Fibroblast of lung (primary cell): ENCODE data around the gene ZC3H12D. TPM values are rescaled to one million over a fixed set of nuclear protein-coding genes. Genes with fewer than 3 reads are reported as not detected.
A peak's percentile ranks its signal among the peaks of the same experiment; 100 is the strongest.
"Not testable (repeated sequence)": the region's sequence is repeated elsewhere in the genome, so short reads cannot be mapped to it uniquely, and the experiment has no call there.

Experiments
- DNase-seq, 2 donors: peaks; one replicate each; pipeline versions ENCODE4 v3.0.0 to v3.0.0-alpha.2; 2010; ENCODE audit warnings: low read depth in 2 of 2
- H2AFZ ChIP-seq: 2 replicates; pipeline ENCODE4 v1.5.1; 2012; ENCODE audit warnings: low read length, control low read depth, inconsistent platforms
- H3K27ac ChIP-seq: 2 replicates; pipeline ENCODE4 v1.5.1; 2011; ENCODE audit warnings: low read length, control low read depth; ENCODE audit not compliant: insufficient read depth
- H3K27me3 ChIP-seq: 2 replicates; pipeline ENCODE4 v1.5.1; 2011; ENCODE audit warnings: mild to moderate bottlenecking, low read length; ENCODE audit not compliant: control insufficient read depth, insufficient read depth
- H3K36me3 ChIP-seq: 2 replicates; pipeline ENCODE4 v1.5.1; 2011; ENCODE audit warnings: low read length; ENCODE audit not compliant: control insufficient read depth, insufficient read depth
- H3K4me1 ChIP-seq: 2 replicates; pipeline ENCODE4 v1.5.1; 2011; ENCODE audit warnings: low read length; ENCODE audit not compliant: control insufficient read depth, insufficient read depth; ENCODE audit errors: extremely low read depth
- H3K4me2 ChIP-seq: 2 replicates; pipeline ENCODE4 v1.5.1; 2011; ENCODE audit warnings: low read length, control low read depth; ENCODE audit not compliant: insufficient read depth; ENCODE audit errors: extremely low read depth
- H3K4me3 ChIP-seq, 4 experiments: fragments of 200-600 bp in 1 of 4; sonication (generic) in 1 of 4; replicated peaks in 1 of 4; 2 replicates each; pipeline ENCODE4 v1.5.1; 2011 to 2016; ENCODE audit warnings: low read length in 4 of 4, low read depth in 3 of 4, mild to moderate bottlenecking in 3 of 4, control low read depth in 2 of 4, inconsistent platforms in 1 of 4, mixed read lengths in 1 of 4; ENCODE audit not compliant: insufficient read depth in 1 of 4; ENCODE audit errors: control extremely low read depth in 1 of 4
- H3K79me2 ChIP-seq: 2 replicates; pipeline ENCODE4 v1.5.1; 2012; ENCODE audit warnings: mild to moderate bottlenecking, low read length, inconsistent platforms; ENCODE audit not compliant: control insufficient read depth, insufficient read depth
- H3K9ac ChIP-seq: 2 replicates; pipeline ENCODE4 v1.5.1; 2011; ENCODE audit warnings: mild to moderate bottlenecking, low read length, control low read depth; ENCODE audit not compliant: insufficient read depth
- H3K9me3 ChIP-seq: 2 replicates; pipeline ENCODE4 v1.5.1; 2012; ENCODE audit warnings: low read depth, low read length; ENCODE audit not compliant: control insufficient read depth, insufficient read depth
- H4K20me1 ChIP-seq: 2 replicates; pipeline ENCODE4 v1.5.1; 2011; ENCODE audit warnings: low read length; ENCODE audit not compliant: control insufficient read depth, insufficient read depth; ENCODE audit errors: extremely low read depth
- EZH2 ChIP-seq: IDR thresholded peaks from 2 replicates; pipeline ENCODE4 v1.5.1; 2012; ENCODE audit warnings: low read length, control low read depth, mild to moderate bottlenecking; ENCODE audit errors: missing control alignments
- polyA plus RNA-seq, 2 donors: library from polyadenylated mRNA; depleted of rRNA in 1 of 2; stranded (reverse) in 1 of 2; unstranded in 1 of 2; fragments of >200 nt; gene quantifications; 2 replicates each; pipeline ENCODE4 v1.2.1, GENCODE V29; 2011 to 2012; ENCODE audit warnings: missing spikeins in 1 of 2
- total RNA-seq: library from RNA; depleted of rRNA; stranded (reverse); fragments of >200 nt; gene quantifications from 2 replicates; pipeline ENCODE4 v1.2.1, GENCODE V29; 2014
- TF ChIP-seq, protein P1 (sequence below), 2 donors: IDR thresholded peaks in 1 of 2; conservative IDR thresholded peaks in 1 of 2; 1 replicate in 1 of 2; 2 replicates in 1 of 2; pipeline ENCODE4 v1.5.1; 2011 to 2012; ENCODE audit warnings: low read length in 2 of 2, control low read depth in 1 of 2, inconsistent platforms in 1 of 2, low read depth in 1 of 2, mild to moderate bottlenecking in 1 of 2

ZC3H12D gene
- total and polyA plus RNA-seq, 2 donors (not counting 1 experiment from before 2014, with no cell fraction given) = 0.01 to 0.17 TPM

DNA sequence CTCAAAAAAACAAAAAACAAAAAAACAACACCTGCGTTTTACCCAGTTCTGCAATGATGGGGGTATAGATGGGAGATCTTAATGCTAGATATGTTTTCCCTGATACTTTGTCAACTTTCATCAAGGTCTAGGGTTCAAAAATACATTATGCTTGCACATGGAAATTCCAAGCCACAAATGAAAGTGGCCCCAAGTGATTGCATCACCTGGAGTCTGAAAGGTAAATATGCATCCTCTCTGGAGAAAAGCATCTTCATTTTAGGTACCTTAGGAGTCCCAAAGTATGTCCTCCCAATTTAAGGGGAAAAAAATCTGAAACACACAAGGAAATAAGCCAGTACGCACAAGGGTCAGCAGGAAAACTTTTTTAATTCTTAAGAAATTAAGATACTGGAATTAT, 12.6 kb upstream of the ZC3H12D start:
- no peaks in the 10 kb centered on the region for H3K79me2 ChIP-seq
- no peaks in the 10 kb centered on the region for H3K9me3 ChIP-seq

DNA sequence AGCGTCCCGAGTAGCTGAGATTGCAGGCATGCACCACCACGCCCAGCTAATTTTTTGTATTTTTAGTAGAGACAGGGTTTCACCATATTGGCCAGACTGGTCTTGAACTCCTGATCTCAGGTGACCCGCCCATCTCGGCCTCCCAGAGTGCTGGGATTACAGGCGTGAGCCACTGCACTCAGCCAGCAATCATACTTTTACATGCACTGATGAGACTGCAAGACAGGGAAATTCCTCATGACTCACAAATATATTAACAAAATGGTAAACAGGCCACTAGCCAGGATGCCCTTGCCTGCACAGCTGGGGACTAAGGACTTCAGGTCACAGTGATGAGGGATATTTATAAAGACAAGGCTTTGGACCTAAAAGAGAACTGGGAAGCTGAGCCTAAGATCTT, 11.8 kb upstream of the ZC3H12D start:
- not testable (repeated sequence) for H3K36me3 ChIP-seq, H2AFZ ChIP-seq, H3K4me3 ChIP-seq, H3K27me3 ChIP-seq, H3K9me3 ChIP-seq, H3K27ac ChIP-seq, H4K20me1 ChIP-seq, H3K4me1 ChIP-seq, H3K79me2 ChIP-seq, H3K4me2 ChIP-seq, H3K9ac ChIP-seq
- peak; percentile 35 to 49 for DNase-seq

More for the DNA sequence above, 12.6 kb upstream of the ZC3H12D start:
- Histone ChIP-seq H3K27ac (no peak overlapping the region), H3K36me3 (no peaks in the 10 kb centered on the region), H3K4me2 (no peak overlapping the region), H2AFZ (no peak overlapping the region), H3K27me3 (no peaks in the 10 kb centered on the region), H3K4me3 (no peak overlapping the region), H3K4me1 (peaks cover 3% of the 10 kb centered on the region), H3K9ac (no peak overlapping the region), H4K20me1 (no peaks in the 10 kb centered on the region)
- DNase-seq = no peak
- TF ChIP-seq EZH2 = no peak
- TF ChIP-seq, protein P1, sequence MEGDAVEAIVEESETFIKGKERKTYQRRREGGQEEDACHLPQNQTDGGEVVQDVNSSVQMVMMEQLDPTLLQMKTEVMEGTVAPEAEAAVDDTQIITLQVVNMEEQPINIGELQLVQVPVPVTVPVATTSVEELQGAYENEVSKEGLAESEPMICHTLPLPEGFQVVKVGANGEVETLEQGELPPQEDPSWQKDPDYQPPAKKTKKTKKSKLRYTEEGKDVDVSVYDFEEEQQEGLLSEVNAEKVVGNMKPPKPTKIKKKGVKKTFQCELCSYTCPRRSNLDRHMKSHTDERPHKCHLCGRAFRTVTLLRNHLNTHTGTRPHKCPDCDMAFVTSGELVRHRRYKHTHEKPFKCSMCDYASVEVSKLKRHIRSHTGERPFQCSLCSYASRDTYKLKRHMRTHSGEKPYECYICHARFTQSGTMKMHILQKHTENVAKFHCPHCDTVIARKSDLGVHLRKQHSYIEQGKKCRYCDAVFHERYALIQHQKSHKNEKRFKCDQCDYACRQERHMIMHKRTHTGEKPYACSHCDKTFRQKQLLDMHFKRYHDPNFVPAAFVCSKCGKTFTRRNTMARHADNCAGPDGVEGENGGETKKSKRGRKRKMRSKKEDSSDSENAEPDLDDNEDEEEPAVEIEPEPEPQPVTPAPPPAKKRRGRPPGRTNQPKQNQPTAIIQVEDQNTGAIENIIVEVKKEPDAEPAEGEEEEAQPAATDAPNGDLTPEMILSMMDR (conservative IDR thresholded peaks at IDR 0.05 in 1 of 2, IDR thresholded peaks at IDR 0.05 in 1 of 2; ENCODE audit: low read depth in 1 of 2, low read length in 2 of 2) = no peak

DNA sequence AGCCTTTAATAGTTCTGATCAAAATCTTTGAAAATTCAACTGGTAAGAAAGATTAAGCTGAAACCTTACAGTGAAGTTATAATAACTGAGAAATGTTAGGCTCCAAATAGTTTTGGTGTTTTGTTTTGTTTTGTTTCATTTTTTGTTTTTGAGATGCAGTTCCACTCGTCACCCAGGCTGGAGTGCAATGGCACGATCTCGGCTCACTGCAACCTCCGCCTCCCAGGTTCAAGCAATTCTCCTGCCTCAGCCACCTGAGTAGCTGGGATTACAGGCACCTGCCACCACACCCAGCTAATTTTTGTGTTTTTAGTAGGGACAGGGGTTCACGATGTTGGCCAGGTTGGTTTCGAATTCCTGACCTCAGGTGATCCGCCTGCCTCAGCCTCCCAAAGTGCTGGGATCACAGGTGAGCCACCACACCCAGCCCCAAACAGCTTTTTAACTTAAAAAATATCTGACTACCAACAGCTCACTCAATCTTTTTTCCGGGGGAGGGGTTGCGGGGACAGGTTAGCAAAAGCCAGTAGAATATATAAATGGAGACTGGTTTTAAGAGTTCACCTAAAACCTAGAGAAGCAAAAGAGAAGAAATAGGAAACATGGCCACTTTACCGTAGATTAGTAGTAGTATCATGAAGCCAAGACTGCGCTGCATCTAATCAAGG, 10.7 kb upstream of the ZC3H12D start:
- not testable (repeated sequence) for DNase-seq, H2AFZ ChIP-seq, H4K20me1 ChIP-seq, H3K36me3 ChIP-seq, H3K27ac ChIP-seq, H3K4me2 ChIP-seq, H3K9ac ChIP-seq, H3K27me3 ChIP-seq, H3K4me3 ChIP-seq, H3K4me1 ChIP-seq, H3K9me3 ChIP-seq, H3K79me2 ChIP-seq

DNA sequence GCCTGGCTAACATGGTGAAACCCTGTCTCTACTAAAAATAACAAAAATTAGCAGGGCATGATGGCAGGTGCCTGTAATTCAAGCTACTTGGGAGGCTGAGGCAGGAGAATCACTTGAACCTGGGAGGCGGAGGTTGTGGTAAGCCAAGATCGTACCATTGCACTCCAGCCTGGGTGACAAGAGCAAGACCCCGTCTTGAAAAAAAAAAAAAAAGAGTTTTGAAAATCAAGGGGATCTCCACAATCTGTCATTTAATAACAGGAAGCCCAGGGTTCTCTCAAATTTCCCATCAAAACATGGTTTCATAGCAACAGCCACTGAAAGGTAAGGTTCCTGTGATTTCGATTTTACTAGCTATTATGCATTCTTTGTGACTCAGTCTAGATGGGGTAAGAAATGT, 10.0 kb upstream of the ZC3H12D start:
- not testable (repeated sequence) for H4K20me1 ChIP-seq, H3K27me3 ChIP-seq, H3K9me3 ChIP-seq, H3K36me3 ChIP-seq, H3K79me2 ChIP-seq, DNase-seq, H2AFZ ChIP-seq, H3K27ac ChIP-seq, H3K4me2 ChIP-seq, H3K9ac ChIP-seq, H3K4me1 ChIP-seq, H3K4me3 ChIP-seq
